Thyroid gland (tissue), 4 donors: ENCODE data around the gene AGBL4. TPM values are rescaled to one million over a fixed set of nuclear protein-coding genes. Genes with fewer than 3 reads are reported as not detected.

ENCODE experiments used
- DNase-seq, 2 donors: peaks; one replicate each; pipeline ENCODE4 v3.0.0-alpha.2; 2019
- H3K27ac ChIP-seq, 3 donors: fragments of 200-600 bp; sonication (generic); 1 replicate in 2 of 3; 2 replicates in 1 of 3; pipeline ENCODE4 v1.5.1; 2016 to 2019; ENCODE audit warnings: mild to moderate bottlenecking in 1 of 3, moderate library complexity in 1 of 3
- H3K27me3 ChIP-seq: fragments of 200-600 bp; sonication (generic); one replicate; pipeline ENCODE4 v1.5.1; 2019
- H3K36me3 ChIP-seq, 2 donors: fragments of 200-600 bp; sonication (generic); one replicate each; pipeline ENCODE4 v1.5.1; 2016 to 2019
- H3K4me1 ChIP-seq, 2 donors: fragments of 200-600 bp; sonication (generic); one replicate each; pipeline ENCODE4 v1.5.1; 2017 to 2019
- H3K4me3 ChIP-seq, 3 donors: fragments of 200-600 bp; sonication (generic); replicated peaks in 1 of 3; 1 replicate in 2 of 3; 2 replicates in 1 of 3; pipeline ENCODE4 v1.5.1; 2016; ENCODE audit warnings: mild to moderate bottlenecking in 1 of 3
- H3K9me3 ChIP-seq: fragments of 200-600 bp; sonication (generic); one replicate; pipeline ENCODE4 v1.5.1; 2017
- CTCF ChIP-seq, 6 experiments: fragments of 200-600 bp in 3 of 6; fragments of 450-650 bp in 3 of 6; sonication (generic) in 3 of 6; IDR thresholded peaks; one replicate each; pipeline ENCODE4 v1.5.1; 2016 to 2019; ENCODE audit warnings: antibody characterized with exemption in 6 of 6, mild to moderate bottlenecking in 2 of 6, inconsistent platforms in 1 of 6, moderate library complexity in 1 of 6
- POLR2A ChIP-seq, 2 donors: fragments of 450-650 bp; IDR thresholded peaks; one replicate each; pipeline ENCODE4 v1.6.1; 2017; ENCODE audit warnings: antibody characterized with exemption in 2 of 2, mild to moderate bottlenecking in 2 of 2, moderate library complexity in 1 of 2
- WGBS, 2 donors: methylation state at CpG; one replicate each; pipeline ENCODE4 v1.1.5; 2017; 5-methylcytosine and 5-hydroxymethylcytosine counted together
- intact Hi-C: fragments of 100-400 bp; cut with DNase I; formaldehyde crosslinking; loops from one replicate; pipeline ENCODE4 v1.15.1; 2023
- total RNA-seq, 4 donors: library from RNA; depleted of rRNA; stranded (reverse); fragments of >200 nt; gene quantifications; one replicate each; pipeline ENCODE4 v1.2.3, GENCODE V29; 2016

The AGBL4 gene
- total RNA-seq, 4 donors from 2014 or later = 2.1 to 6.0 (median 4.8) TPM

- intact Hi-C loops = no loop called here
- TF ChIP-seq CTCF (IDR thresholded peaks at IDR 0.05) (no peak), POLR2A (IDR thresholded peaks at IDR 0.05) (no peak)
- no peaks in the 10 kb centered on the region for H3K27me3 ChIP-seq
- DNase-seq = no peak
- no peaks in the 10 kb centered on the region for H3K9me3 ChIP-seq
- H3K36me3 ChIP-seq = no peaks in the 10 kb centered on the region
- H3K27ac ChIP-seq = no peak overlapping the region
- no peaks in the 10 kb centered on the region for H3K4me1 ChIP-seq
- no peak overlapping the region for H3K4me3 ChIP-seq
Measured at GRCh38 chr1:48955774-48956173, 1068.0 kb downstream of the AGBL4 start.

GRCh38 chr1:48953617-48954016 lies 1070.1 kb downstream of the AGBL4 start:
- H3K27ac ChIP-seq = no peak overlapping the region
- no peak overlapping the region for H3K4me3 ChIP-seq
- no peaks in the 10 kb centered on the region for H3K36me3 ChIP-seq
- H3K4me1 ChIP-seq = no peaks in the 10 kb centered on the region
- H3K27me3 ChIP-seq = no peaks in the 10 kb centered on the region
- WGBS, 2 donors = 92 to 93% methylated on average over 3 of the region's 3 CpGs
- TF ChIP-seq CTCF (IDR thresholded peaks at IDR 0.05) = no peak
- intact Hi-C loops = no loop called here
- H3K9me3 ChIP-seq = no peaks in the 10 kb centered on the region
- DNase-seq = no peak

GRCh38 chr1:48948562-48948961 lies 1075.2 kb downstream of the AGBL4 start:
- no peak overlapping the region for H3K4me3 ChIP-seq
- no peaks in the 10 kb centered on the region for H3K9me3 ChIP-seq
- no peaks in the 10 kb centered on the region for H3K4me1 ChIP-seq
- WGBS, 2 donors = 77 to 88% methylated on average over 1 of the region's 1 CpG
- intact Hi-C loops = no loop called here
- H3K36me3 ChIP-seq = no peaks in the 10 kb centered on the region
- no peak for TF ChIP-seq CTCF (IDR thresholded peaks at IDR 0.05)
- TF ChIP-seq POLR2A (IDR thresholded peaks at IDR 0.05) = no peak
- H3K27ac ChIP-seq = no peak overlapping the region
- no peak for DNase-seq
- H3K27me3 ChIP-seq = no peaks in the 10 kb centered on the region

GRCh38 chr1:48947761-48948537 lies 1075.8 kb downstream of the AGBL4 start:
- Histone ChIP-seq H3K27ac (no peak overlapping the region), H3K4me3 (no peak overlapping the region), H3K4me1 (no peaks in the 10 kb centered on the region), H3K9me3 (no peaks in the 10 kb centered on the region), H3K36me3 (no peaks in the 10 kb centered on the region), H3K27me3 (no peaks in the 10 kb centered on the region)
- intact Hi-C loops = no loop called here
- TF ChIP-seq CTCF (IDR thresholded peaks at IDR 0.05) (no peak), POLR2A (IDR thresholded peaks at IDR 0.05) (no peak)
- 61 to 62% methylated on average over 13 of the region's 13 CpGs for WGBS, 2 donors
- no peak for DNase-seq

GRCh38 chr1:48946070-48946469 lies 1077.7 kb downstream of the AGBL4 start:
- intact Hi-C loops = no loop called here
- 91 to 96% methylated on average over 2 of the region's 2 CpGs for WGBS, 2 donors
- H3K27me3 ChIP-seq = no peaks in the 10 kb centered on the region

More at GRCh38 chr1:48946070-48946469, 1077.7 kb downstream of the AGBL4 start:
- H3K36me3 ChIP-seq = no peaks in the 10 kb centered on the region
- H3K4me3 ChIP-seq = no peak overlapping the region
- no peaks in the 10 kb centered on the region for H3K9me3 ChIP-seq
- no peak overlapping the region for H3K27ac ChIP-seq
- H3K4me1 ChIP-seq = no peaks in the 10 kb centered on the region
- no peak for DNase-seq
- TF ChIP-seq POLR2A (IDR thresholded peaks at IDR 0.05) (no peak), CTCF (IDR thresholded peaks at IDR 0.05) (no peak)
